K562 (cell line): Measurements from ENCODE around the gene TIMM50. TPM values are rescaled to one million over a fixed set of nuclear protein-coding genes. Genes with fewer than 3 reads are reported as not detected.
A peak's percentile ranks its signal among the peaks of the same experiment; 100 is the strongest.

Source experiments
- MCM5 ChIP-seq: fragments of 450-650 bp; IDR thresholded peaks from 2 replicates; pipeline ENCODE4 v1.6.1; 2016; ENCODE audit warnings: low read depth
- PCBP1 ChIP-seq: fragments of 200-400 bp; formaldehyde crosslinking; IDR thresholded peaks from 2 replicates; pipeline ENCODE4 v1.6.1; 2018; ENCODE audit warnings: mild to moderate bottlenecking, low read depth, low read length; ENCODE audit not compliant: poor library complexity, severe bottlenecking
- SREBF1 ChIP-seq: fragments of 150-350 bp; IDR thresholded peaks from 2 replicates; pipeline ENCODE4 v1.6.1; 2014; ENCODE audit warnings: antibody characterized with exemption, low read depth, low read length, borderline replicate concordance
- TEAD2 ChIP-seq: fragments of 450-650 bp; IDR thresholded peaks from 2 replicates; pipeline ENCODE4 v1.6.1; 2016; ENCODE audit warnings: missing genetic modification characterization, control low read depth, missing compliant biosample characterization
- ZNF589 ChIP-seq: fragments of 200-800 bp; sonication (Bioruptor generic); IDR thresholded peaks from 2 replicates; pipeline ENCODE4 v1.6.1; 2016; ENCODE audit warnings: low read depth, missing genetic modification characterization, missing compliant biosample characterization
- polyA plus RNA-seq, 8 experiments: library from polyadenylated mRNA; depleted of rRNA in 4 of 8; stranded (reverse) in 5 of 8; unstranded in 3 of 8; fragments of >200 nt; fragmentation: Nextera tagmentation in 2 of 8; fragmentation: Illumina TruSeq in 1 of 8; extraction: Ambion mirVana in 2 of 8; extraction: Trizol in 1 of 8; gene quantifications; 2 replicates each; pipeline versions ENCODE4 v1.2.1 to v1.2.3, GENCODE V29; 2011 to 2014; ENCODE audit warnings: inconsistent platforms in 1 of 8, missing spikeins in 1 of 8
- total RNA-seq, 7 experiments: library from RNA; depleted of rRNA in 6 of 7; stranded (reverse); fragments of >200 nt in 6 of 7; fragmentation: Illumina TruSeq in 2 of 7; extraction: Trizol in 2 of 7; gene quantifications; 2 replicates each; pipeline versions ENCODE4 v1.2.1 to v1.2.3, GENCODE V29; 2011 to 2021; ENCODE audit warnings: low replicate concordance in 1 of 7
- TF ChIP-seq, protein P1 (sequence below), 3 experiments: fragments of 200-800 bp in 1 of 3; fragments of 250-450 bp in 1 of 3; fragments of 450-650 bp in 1 of 3; sonication (Bioruptor Pico) in 1 of 3; sonication (Bioruptor generic) in 1 of 3; formaldehyde crosslinking in 1 of 3; IDR thresholded peaks; 2 replicates each; pipeline versions ENCODE4 v1.6.1 to v1.8.0; 2016 to 2022; ENCODE audit warnings: mild to moderate bottlenecking in 2 of 3, missing genetic modification characterization in 2 of 3, missing compliant biosample characterization in 1 of 3, moderate library complexity in 1 of 3

Gene TIMM50
- total and polyA plus RNA-seq, 9 of the 15 experiments (the other 6 are each of a cell fraction or from before 2014, with no cell fraction given): 28.3 to 221 (median 170) TPM

DNA sequence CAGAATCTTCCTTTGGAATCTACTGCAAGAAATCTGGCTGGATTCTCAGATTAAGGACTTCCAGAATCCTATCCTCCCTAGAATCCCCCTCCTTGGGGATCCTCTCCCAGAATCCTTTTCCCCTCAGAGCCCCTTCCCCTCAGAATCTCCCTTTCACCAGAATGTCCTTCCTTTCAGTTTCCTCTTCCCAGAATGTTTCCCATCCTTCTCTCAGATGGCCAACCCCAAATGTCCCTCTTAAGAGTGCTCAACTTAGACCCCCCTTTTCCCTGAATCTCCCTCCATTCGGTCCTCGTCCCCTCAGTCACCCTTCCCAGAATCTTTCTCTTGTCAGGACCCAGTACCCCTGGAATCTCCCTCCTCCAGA is 44.3 kb upstream of the TIMM50 start (continued):
- TF ChIP-seq ZNF589 (CRISPR knock-in tag): no peak
- TF ChIP-seq PCBP1: no peak
- TF ChIP-seq SREBF1: 0 out of 2 replicates have a peak, but pooled peaks have one; percentile 3
- TF ChIP-seq, protein P1, sequence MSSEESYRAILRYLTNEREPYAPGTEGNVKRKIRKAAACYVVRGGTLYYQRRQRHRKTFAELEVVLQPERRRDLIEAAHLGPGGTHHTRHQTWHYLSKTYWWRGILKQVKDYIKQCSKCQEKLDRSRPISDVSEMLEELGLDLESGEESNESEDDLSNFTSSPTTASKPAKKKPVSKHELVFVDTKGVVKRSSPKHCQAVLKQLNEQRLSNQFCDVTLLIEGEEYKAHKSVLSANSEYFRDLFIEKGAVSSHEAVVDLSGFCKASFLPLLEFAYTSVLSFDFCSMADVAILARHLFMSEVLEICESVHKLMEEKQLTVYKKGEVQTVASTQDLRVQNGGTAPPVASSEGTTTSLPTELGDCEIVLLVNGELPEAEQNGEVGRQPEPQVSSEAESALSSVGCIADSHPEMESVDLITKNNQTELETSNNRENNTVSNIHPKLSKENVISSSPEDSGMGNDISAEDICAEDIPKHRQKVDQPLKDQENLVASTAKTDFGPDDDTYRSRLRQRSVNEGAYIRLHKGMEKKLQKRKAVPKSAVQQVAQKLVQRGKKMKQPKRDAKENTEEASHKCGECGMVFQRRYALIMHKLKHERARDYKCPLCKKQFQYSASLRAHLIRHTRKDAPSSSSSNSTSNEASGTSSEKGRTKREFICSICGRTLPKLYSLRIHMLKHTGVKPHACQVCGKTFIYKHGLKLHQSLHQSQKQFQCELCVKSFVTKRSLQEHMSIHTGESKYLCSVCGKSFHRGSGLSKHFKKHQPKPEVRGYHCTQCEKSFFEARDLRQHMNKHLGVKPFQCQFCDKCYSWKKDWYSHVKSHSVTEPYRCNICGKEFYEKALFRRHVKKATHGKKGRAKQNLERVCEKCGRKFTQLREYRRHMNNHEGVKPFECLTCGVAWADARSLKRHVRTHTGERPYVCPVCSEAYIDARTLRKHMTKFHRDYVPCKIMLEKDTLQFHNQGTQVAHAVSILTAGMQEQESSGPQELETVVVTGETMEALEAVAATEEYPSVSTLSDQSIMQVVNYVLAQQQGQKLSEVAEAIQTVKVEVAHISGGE (CRISPR knock-in tag; IDR thresholded peaks at IDR 0.05): no peak
- TF ChIP-seq TEAD2 (tag): no peak
- TF ChIP-seq MCM5: no peak
- TF ChIP-seq, all 486 proteins: peak for 11
